ENCODE results near the gene KIF25.

KIF25 gene

GRCh38 chr6:168047841-168048723 lies 50.6 kb downstream of the KIF25 start:
- no peak overlapping the region for H3K4me3 ChIP-seq (ENCODE audit: low read depth, low read length)

- H3K4me3 ChIP-seq (ENCODE audit: low read depth, low read length), result no peak overlapping the region
Measured at GRCh38 chr6:168048724-168049025, 51.2 kb downstream of the KIF25 start.

- no peak overlapping the region for H3K4me3 ChIP-seq (ENCODE audit: low read depth, low read length)
Measured at GRCh38 chr6:168049277-168049676, 51.8 kb downstream of the KIF25 start.

GRCh38 chr6:168049706-168050224 lies 52.3 kb downstream of the KIF25 start:
- no peak overlapping the region for H3K4me3 ChIP-seq (ENCODE audit: low read depth, low read length)

GRCh38 chr6:168050225-168050880 lies 52.9 kb downstream of the KIF25 start:
- H3K4me3 ChIP-seq (ENCODE audit: low read depth, low read length), result no peak overlapping the region

- H3K4me3 ChIP-seq (ENCODE audit: low read depth, low read length), result no peak overlapping the region
Measured at GRCh38 chr6:168050881-168051586, 53.6 kb downstream of the KIF25 start.

GRCh38 chr6:168051648-168052047 lies 54.2 kb downstream of the KIF25 start:
- no peak overlapping the region for H3K4me3 ChIP-seq (ENCODE audit: low read depth, low read length)

GRCh38 chr6:168052291-168052891 lies 54.9 kb downstream of the KIF25 start:
- no peak overlapping the region for H3K4me3 ChIP-seq (ENCODE audit: low read depth, low read length)

GRCh38 chr6:168053086-168053956 lies 55.9 kb downstream of the KIF25 start:
- H3K4me3 ChIP-seq (ENCODE audit: low read depth, low read length), result no peak overlapping the region

GRCh38 chr6:168053957-168054471 lies 56.5 kb downstream of the KIF25 start:
- H3K4me3 ChIP-seq (ENCODE audit: low read depth, low read length), result no peak overlapping the region

- H3K4me3 ChIP-seq (ENCODE audit: low read depth, low read length), result no peak overlapping the region
Measured at GRCh38 chr6:168054765-168055560, 57.5 kb downstream of the KIF25 start.

GRCh38 chr6:168055696-168056489 lies 58.4 kb downstream of the KIF25 start:
- H3K4me3 ChIP-seq (ENCODE audit: low read depth, low read length), result no peak overlapping the region

- no peak overlapping the region for H3K4me3 ChIP-seq (ENCODE audit: low read depth, low read length)
Measured at GRCh38 chr6:168056892-168057527, 59.5 kb downstream of the KIF25 start.

GRCh38 chr6:168057836-168058235 lies 60.4 kb downstream of the KIF25 start:
- no peak overlapping the region for H3K4me3 ChIP-seq (ENCODE audit: low read depth, low read length)

GRCh38 chr6:168058691-168059551 lies 61.5 kb downstream of the KIF25 start:
- no peak overlapping the region for H3K4me3 ChIP-seq (ENCODE audit: low read depth, low read length)

GRCh38 chr6:168060521-168060931 lies 63.1 kb downstream of the KIF25 start:
- H3K4me3 ChIP-seq (ENCODE audit: low read depth, low read length), result no peak overlapping the region
